HepG2 (cell line): Measurements from ENCODE around the gene EGFL8. TPM values are rescaled to one million over a fixed set of nuclear protein-coding genes. Genes with fewer than 3 reads are reported as not detected.

Experiments used
- FUBP1 ChIP-seq: sonication (generic); formaldehyde crosslinking; IDR thresholded peaks from 2 replicates; pipeline ENCODE4 v1.5.1; 2020; ENCODE audit warnings: missing genetic modification reagents, mild to moderate bottlenecking, borderline replicate concordance
- GABPB1 ChIP-seq: IDR thresholded peaks from 2 replicates; pipeline ENCODE4 v1.6.1; 2016; ENCODE audit warnings: mild to moderate bottlenecking, missing genetic modification reagents, moderate library complexity, missing compliant biosample characterization
- HDAC6 ChIP-seq: fragments of 200-600 bp; sonication (generic); IDR thresholded peaks from 2 replicates; pipeline ENCODE4 v1.7.0; 2017; ENCODE audit warnings: mild to moderate bottlenecking, antibody characterized with exemption, low read length, low read depth
- IRF2 ChIP-seq: IDR thresholded peaks from 2 replicates; pipeline ENCODE4 v1.6.1; 2018; ENCODE audit warnings: missing genetic modification reagents, missing compliant biosample characterization
- NFE2 ChIP-seq: sonication (generic); formaldehyde crosslinking; IDR thresholded peaks from 2 replicates; pipeline ENCODE4 v1.4.0; 2020; ENCODE audit warnings: missing genetic modification reagents
- NFKBIZ ChIP-seq: IDR thresholded peaks from 2 replicates; pipeline ENCODE4 v1.6.1; 2018; ENCODE audit warnings: missing genetic modification reagents, missing compliant biosample characterization
- PAF1 ChIP-seq: IDR thresholded peaks from 2 replicates; pipeline ENCODE4 v1.6.1; 2016; ENCODE audit warnings: missing genetic modification reagents, missing compliant biosample characterization
- PHF5A ChIP-seq: IDR thresholded peaks from one replicate; pipeline ENCODE4 v1.6.1; 2018; ENCODE audit warnings: low read depth, missing genetic modification reagents; ENCODE audit not compliant: unreplicated experiment
- REPIN1 ChIP-seq: sonication (generic); formaldehyde crosslinking; IDR thresholded peaks from 2 replicates; pipeline ENCODE4 v1.8.0; 2022; ENCODE audit warnings: missing genetic modification reagents, low read depth, mild to moderate bottlenecking, borderline replicate concordance
- RERE ChIP-seq: IDR thresholded peaks from 2 replicates; pipeline ENCODE4 v1.6.1; 2016; ENCODE audit warnings: low read depth, missing genetic modification reagents, missing compliant biosample characterization
- WIZ ChIP-seq: sonication (generic); formaldehyde crosslinking; IDR thresholded peaks from 2 replicates; pipeline ENCODE4 v1.5.1; 2020; ENCODE audit warnings: mild to moderate bottlenecking, missing genetic modification reagents
- ZNF160 ChIP-seq: sonication (generic); formaldehyde crosslinking; IDR thresholded peaks from 2 replicates; pipeline ENCODE4 v1.8.0; 2022; ENCODE audit warnings: mild to moderate bottlenecking, inconsistent platforms, missing genetic modification reagents
- ZNF33B ChIP-seq: sonication (generic); formaldehyde crosslinking; IDR thresholded peaks from 2 replicates; pipeline ENCODE4 v1.5.1; 2020; ENCODE audit warnings: mild to moderate bottlenecking, missing genetic modification reagents
- ZNF614 ChIP-seq: IDR thresholded peaks from 2 replicates; pipeline ENCODE4 v1.6.1; 2018; ENCODE audit warnings: missing biosample characterization, missing genetic modification reagents, inconsistent platforms, borderline replicate concordance
- ZNF770 ChIP-seq: sonication (generic); formaldehyde crosslinking; IDR thresholded peaks from 2 replicates; pipeline ENCODE4 v1.5.0; 2020; ENCODE audit warnings: mild to moderate bottlenecking, missing genetic modification reagents
- polyA plus RNA-seq, 8 experiments: library from polyadenylated mRNA; depleted of rRNA in 3 of 8; stranded (reverse) in 7 of 8; unstranded in 1 of 8; fragments of >200 nt; fragmentation: Illumina TruSeq in 4 of 8; extraction: Trizol in 4 of 8; gene quantifications; 2 replicates each; pipeline versions ENCODE4 v1.2.1 to v1.2.3, GENCODE V29; 2011 to 2016; ENCODE audit warnings: low read depth in 4 of 8, missing spikeins in 1 of 8, mixed read lengths in 1 of 8; ENCODE audit not compliant: insufficient read depth in 1 of 8
- total RNA-seq, 5 experiments: library from RNA; depleted of rRNA; stranded (reverse); fragments of >200 nt; fragmentation: Illumina TruSeq; extraction: Trizol; gene quantifications; 2 replicates each; pipeline ENCODE4 v1.2.3, GENCODE V29; 2016; ENCODE audit warnings: low read depth in 1 of 5
- TF ChIP-seq, protein P1 (sequence below): sonication (generic); formaldehyde crosslinking; IDR thresholded peaks from 2 replicates; pipeline ENCODE4 v1.5.0; 2020; ENCODE audit warnings: missing genetic modification reagents
- TF ChIP-seq, protein P2 (sequence below): sonication (generic); formaldehyde crosslinking; IDR thresholded peaks from 2 replicates; pipeline ENCODE4 v1.5.0; 2020; ENCODE audit warnings: mild to moderate bottlenecking, missing genetic modification reagents

Gene EGFL8
- total and polyA plus RNA-seq, 2 of the 13 experiments (the other 11 are each of a cell fraction or from before 2014, with no cell fraction given): 10.0 to 11.5 TPM

DNA sequence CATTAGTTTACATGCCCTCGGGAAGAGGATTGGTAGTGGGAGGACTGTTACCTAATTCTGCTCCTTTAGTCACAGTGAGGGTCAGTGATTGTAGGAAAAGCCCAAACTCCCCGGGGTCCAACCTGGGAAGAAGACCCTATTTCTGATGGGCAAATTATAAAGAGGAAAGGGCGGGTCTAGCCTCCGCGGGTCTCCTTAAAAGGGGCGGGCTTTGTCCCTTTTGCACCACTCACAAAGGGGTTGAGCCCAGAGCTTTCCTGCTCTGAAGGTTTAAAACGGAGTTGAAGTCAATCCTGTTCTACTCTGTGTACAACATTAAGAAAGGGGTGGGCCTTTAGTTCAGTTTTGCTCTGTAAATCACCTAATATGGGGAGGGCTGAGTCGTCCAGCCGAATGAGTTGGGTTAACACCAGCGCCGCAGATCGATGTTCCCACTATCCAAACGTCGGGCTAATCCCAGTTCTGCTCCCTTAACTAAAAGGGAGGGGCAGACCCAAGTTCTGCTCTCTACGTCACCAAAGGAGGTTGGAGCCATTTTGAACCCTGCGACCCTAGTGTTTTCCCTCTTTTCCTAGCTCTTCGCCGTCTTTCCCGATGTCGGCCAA lies 12.9 kb downstream of the EGFL8 start (continued):
- TF ChIP-seq, protein P1, sequence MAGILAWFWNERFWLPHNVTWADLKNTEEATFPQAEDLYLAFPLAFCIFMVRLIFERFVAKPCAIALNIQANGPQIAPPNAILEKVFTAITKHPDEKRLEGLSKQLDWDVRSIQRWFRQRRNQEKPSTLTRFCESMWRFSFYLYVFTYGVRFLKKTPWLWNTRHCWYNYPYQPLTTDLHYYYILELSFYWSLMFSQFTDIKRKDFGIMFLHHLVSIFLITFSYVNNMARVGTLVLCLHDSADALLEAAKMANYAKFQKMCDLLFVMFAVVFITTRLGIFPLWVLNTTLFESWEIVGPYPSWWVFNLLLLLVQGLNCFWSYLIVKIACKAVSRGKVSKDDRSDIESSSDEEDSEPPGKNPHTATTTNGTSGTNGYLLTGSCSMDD (CRISPR knock-in tag): no peak
- TF ChIP-seq NFKBIZ (no peak), HDAC6 (no peak), ZNF614 (CRISPR knock-in tag) (peak; percentile 21; the same call in 1 of the 2 replicates), ZNF770 (no peak), IRF2 (0 out of 2 replicates have a peak, but pooled peaks have one; percentile 4), ZNF160 (no peak), RERE (CRISPR knock-in tag) (no peak), FUBP1 (CRISPR knock-in tag) (no peak), REPIN1 (CRISPR knock-in tag) (no peak; the same call in 1 of the 2 replicates), PHF5A (CRISPR knock-in tag) (peak; percentile 17), PAF1 (no peak), NFE2 (CRISPR knock-in tag) (no peak), ZNF33B (CRISPR knock-in tag) (no peak; the same call in 1 of the 2 replicates), GABPB1 (no peak), WIZ (CRISPR knock-in tag) (no peak)
- TF ChIP-seq, protein P2, sequence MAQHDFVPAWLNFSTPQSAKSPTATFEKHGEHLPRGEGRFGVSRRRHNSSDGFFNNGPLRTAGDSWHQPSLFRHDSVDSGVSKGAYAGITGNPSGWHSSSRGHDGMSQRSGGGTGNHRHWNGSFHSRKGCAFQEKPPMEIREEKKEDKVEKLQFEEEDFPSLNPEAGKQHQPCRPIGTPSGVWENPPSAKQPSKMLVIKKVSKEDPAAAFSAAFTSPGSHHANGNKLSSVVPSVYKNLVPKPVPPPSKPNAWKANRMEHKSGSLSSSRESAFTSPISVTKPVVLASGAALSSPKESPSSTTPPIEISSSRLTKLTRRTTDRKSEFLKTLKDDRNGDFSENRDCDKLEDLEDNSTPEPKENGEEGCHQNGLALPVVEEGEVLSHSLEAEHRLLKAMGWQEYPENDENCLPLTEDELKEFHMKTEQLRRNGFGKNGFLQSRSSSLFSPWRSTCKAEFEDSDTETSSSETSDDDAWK (CRISPR knock-in tag): no peak
